Neuron (in vitro differentiated cells): Measurements from ENCODE around the gene CAMTA1.

Experiments
- H2AFZ ChIP-seq: one replicate; pipeline ENCODE4 v1.6.1; 2013; ENCODE audit warnings: low read depth, mild to moderate bottlenecking, inconsistent platforms, low read length, moderate library complexity
- H3K27me3 ChIP-seq: one replicate; pipeline ENCODE4 v1.6.1; 2013; ENCODE audit warnings: low read length; ENCODE audit not compliant: insufficient read depth
- H3K36me3 ChIP-seq: one replicate; pipeline ENCODE4 v1.6.1; 2013; ENCODE audit warnings: low read length; ENCODE audit not compliant: insufficient read depth
- H3K4me1 ChIP-seq: one replicate; pipeline ENCODE4 v1.6.1; 2013; ENCODE audit warnings: low read length; ENCODE audit not compliant: insufficient read depth
- H3K4me3 ChIP-seq: 2 replicates; pipeline ENCODE4 v1.5.1; 2013; ENCODE audit warnings: mild to moderate bottlenecking, low read length, moderate library complexity
- H3K9me3 ChIP-seq: one replicate; pipeline ENCODE4 v1.6.1; 2013; ENCODE audit warnings: low read length

Gene CAMTA1

DNA sequence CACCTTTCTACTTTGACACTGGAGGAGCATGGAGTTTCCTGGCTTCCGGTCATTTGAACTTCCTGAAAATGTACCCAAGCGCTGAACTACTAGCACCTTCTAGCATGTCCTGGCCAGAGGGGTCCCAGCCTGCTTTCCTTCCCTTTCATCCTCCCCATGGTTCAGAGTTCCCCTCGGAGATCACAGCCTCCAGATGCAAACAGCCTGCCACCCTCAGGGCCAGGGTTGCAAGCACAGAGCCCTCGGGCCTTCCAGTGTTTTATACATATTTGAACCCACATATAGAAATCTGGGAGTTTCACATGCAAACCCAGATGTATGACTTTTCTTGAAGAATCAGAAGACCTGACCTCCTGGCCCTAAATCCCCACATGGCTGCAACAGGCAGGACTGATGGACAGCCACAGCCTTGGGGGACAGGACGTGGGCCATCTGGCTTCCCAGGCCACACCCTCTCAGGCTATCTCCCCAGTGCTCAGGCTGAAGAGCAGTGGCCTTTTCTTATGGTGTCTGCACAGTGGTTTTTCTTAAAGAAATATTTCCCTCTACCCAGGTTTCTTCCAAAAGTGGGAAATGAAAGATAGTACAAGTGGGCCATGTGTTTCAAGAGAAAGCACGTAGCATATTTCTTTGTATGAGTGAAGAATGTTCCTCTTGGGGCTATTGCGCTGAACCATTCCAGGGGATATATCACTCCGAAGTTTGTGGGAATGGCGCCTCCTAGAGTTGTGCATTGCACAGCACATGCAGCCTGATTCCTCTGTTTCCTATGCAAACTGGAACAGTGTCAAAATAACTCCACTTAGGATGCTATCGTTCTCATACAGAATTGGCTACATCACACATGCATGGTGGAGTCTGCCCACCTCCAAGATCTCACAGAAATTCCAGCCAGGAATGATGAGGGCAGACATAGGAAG, 753.9 kb downstream of the CAMTA1 start:
- peaks cover 25% of the 10 kb centered on the region for H3K27me3 ChIP-seq
- H3K36me3 ChIP-seq = no peaks in the 10 kb centered on the region
- H3K4me3 ChIP-seq = no peak overlapping the region
- no peak overlapping the region for H2AFZ ChIP-seq
- H3K9me3 ChIP-seq = no peaks in the 10 kb centered on the region
- H3K4me1 ChIP-seq = peaks cover 13% of the 10 kb centered on the region

DNA sequence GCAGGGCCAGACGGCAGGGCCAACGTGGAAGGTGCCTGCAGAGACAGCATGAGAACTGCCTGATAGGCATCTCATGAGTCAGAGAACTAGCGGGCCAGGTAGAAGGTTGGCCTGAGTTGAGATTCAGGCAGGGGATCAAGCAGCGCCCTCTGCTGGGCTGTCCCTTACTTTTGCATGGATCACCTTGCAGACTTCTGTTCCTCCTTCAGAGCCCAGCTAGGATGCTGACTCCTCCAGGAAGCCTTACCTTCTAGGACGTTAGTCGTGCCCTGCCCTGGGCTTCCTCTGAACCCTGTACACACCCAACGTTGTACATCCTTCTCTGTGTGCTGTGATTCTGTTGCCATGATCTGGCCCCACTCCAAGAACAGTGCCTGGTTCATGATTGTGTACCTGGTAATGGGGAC, 754.5 kb downstream of the CAMTA1 start:
- H3K9me3 ChIP-seq = no peaks in the 10 kb centered on the region
- peaks cover 13% of the 10 kb centered on the region for H3K4me1 ChIP-seq
- no peak overlapping the region for H3K4me3 ChIP-seq
- H3K27me3 ChIP-seq = peaks cover 19% of the 10 kb centered on the region
- H2AFZ ChIP-seq = no peak overlapping the region
- no peaks in the 10 kb centered on the region for H3K36me3 ChIP-seq

DNA sequence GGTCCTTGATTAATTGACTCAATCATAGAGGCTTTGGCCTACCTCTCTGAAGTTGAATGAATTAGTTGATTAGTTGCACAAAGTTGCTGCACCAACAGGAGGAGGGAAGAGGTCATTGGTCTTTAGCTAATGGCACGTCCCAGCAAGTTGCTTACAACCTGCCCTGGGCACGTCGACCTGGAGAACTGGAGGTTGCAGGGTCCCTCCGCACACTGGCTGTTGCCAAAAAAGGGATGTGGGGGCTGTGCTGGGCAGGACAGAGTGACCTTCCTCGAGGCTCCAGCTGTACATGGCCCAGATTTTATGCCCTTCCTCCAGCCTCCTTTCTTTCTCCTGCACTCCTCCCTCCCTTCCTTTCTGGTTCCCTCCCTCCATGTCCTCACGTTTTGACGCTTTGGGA, 755.6 kb downstream of the CAMTA1 start:
- Histone ChIP-seq H3K4me3 (no peak overlapping the region), H3K9me3 (no peaks in the 10 kb centered on the region), H3K36me3 (no peaks in the 10 kb centered on the region), H2AFZ (no peak overlapping the region), H3K27me3 (peaks cover 10% of the 10 kb centered on the region), H3K4me1 (peaks cover 12% of the 10 kb centered on the region)

DNA sequence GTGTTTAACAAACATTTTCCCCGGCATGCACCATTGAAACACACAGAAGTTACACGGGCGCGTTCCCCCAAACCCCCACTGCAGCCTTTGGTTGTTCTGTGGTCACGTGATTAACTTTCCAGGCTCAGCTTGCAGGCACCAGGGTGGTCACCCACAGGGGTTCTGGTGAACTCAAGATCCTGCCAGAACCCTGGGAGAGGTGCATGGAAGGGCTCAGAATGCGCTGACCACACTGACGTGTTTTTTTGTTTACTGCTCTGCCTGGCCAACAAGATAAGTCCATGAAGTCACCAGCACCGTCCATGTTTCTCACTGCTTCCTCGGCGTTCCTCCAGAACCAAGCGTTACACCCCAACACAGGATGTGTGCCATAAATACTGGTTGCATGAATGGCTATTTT, 756.4 kb downstream of the CAMTA1 start:
- Histone ChIP-seq H3K27me3 (peaks cover 6% of the 10 kb centered on the region), H3K36me3 (no peaks in the 10 kb centered on the region), H3K4me3 (no peak overlapping the region), H2AFZ (no peak overlapping the region), H3K4me1 (peaks cover 4% of the 10 kb centered on the region), H3K9me3 (no peaks in the 10 kb centered on the region)

DNA sequence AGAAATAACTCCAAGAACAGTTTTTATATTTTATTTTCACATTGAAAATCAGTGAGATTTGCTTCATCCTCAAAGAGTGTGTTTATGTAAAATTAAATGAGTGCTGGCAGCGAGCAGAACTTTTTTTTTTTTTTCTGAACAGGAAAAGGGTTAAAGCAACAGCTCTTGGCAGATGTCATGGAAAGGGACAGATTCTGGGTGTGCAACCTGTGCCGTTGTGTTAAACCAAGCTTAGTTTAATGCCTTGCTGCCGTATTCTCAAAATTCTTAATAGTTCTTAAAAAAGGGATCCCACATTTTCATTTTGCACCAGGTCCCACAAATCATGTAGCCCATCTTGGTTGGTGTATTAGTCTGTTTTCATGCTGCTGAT, 758.5 kb downstream of the CAMTA1 start:
- H3K36me3 ChIP-seq = no peaks in the 10 kb centered on the region
- H3K27me3 ChIP-seq = no peaks in the 10 kb centered on the region
- H2AFZ ChIP-seq = no peak overlapping the region
- H3K9me3 ChIP-seq = no peaks in the 10 kb centered on the region
- H3K4me1 ChIP-seq = peaks cover under 1% of the 10 kb centered on the region
- no peak overlapping the region for H3K4me3 ChIP-seq

DNA sequence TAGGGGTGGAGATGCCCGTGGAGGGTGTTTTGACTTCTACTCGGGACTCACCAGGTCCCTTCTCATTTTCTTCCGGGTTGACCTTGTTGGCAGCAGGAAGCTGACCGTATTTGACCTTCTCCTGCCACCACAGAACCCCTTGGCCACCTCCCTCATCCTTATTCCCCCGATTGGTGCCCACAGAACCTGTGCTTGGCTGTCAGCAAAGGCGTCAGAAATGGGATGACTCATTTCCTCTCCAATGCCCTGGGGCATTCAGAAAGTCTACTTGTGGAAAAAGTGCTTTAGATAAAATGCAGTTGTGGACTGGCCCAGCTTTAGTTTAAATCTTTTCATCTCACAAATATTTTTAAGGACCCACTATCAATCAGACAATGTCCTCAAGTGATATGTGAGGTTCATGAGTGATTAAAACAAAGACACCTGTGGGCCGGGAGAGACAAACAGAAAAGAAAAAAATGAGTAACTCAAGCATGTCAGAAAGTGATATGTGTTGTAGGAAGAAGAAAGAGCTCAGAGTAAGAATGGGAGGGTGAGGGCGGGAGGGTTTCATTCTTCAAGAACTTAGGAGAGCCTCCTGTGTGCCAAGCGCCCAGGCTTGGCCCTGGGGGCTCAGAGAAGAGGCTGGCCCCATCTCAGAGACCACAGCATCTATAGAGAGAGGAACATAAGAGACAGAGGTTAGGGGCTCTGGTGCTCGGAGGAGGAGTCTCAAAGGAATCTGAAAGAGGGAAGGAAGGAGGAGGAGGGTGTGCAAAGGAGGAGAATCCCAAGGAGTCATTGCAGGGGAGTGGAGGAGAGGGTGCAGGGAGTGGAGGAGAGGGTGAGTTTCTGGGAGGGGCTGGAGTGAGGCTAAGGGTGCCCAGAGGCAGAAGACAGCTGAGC, 764.3 kb downstream of the CAMTA1 start:
- Histone ChIP-seq H3K4me1 (no peaks in the 10 kb centered on the region), H3K27me3 (no peaks in the 10 kb centered on the region), H3K9me3 (no peaks in the 10 kb centered on the region), H2AFZ (no peak overlapping the region), H3K36me3 (no peaks in the 10 kb centered on the region), H3K4me3 (no peak overlapping the region)

DNA sequence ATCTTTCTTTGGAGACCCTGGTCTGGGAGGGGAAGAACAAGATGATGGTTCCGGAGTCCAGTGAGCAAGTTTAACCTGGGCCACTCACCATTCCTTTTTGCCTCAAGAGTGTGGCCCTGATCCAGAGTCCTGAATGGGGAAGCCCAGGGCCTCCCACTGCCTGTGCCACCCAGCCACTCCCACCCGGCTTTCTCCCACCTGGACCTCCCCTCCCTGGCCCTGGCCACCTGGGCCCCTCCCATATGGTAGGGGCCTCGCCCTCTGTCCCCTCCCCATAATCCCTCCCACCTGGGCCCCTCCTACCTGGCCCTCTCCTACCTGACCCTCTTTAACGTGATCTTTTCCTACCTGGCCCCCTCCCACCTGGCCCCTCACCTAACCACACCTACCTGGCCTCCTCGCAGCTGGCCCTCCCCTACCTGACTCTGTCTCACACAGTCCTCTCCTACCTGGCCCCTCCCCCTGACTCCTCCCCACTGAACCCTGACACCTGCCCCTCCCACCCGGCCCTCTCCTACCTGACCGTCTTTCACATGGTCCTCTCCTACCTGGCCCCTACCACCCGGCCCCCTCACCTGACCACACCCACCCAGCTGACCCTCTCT, 765.1 kb downstream of the CAMTA1 start:
- H3K27me3 ChIP-seq = no peaks in the 10 kb centered on the region
- no peaks in the 10 kb centered on the region for H3K4me1 ChIP-seq

DNA sequence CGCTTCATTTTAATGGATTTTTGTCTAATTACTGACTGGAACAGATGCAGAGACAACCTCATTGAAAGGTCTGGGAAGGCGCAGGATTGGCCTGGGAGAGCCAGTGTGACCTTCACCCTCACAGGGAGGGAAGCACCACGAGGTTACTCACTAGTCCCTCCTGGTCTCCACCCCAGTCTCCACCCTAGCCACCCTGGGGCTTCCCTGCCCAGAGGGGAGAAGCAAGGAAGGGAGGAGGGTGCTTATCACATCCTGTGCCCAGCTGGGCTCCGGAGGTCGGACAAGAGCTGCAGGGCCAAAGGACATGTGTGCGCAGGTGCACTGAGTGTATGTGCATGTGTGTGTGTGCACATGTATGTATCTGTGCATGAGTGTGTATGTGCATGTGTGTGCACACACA, 765.7 kb downstream of the CAMTA1 start:
- H3K4me1 ChIP-seq = no peaks in the 10 kb centered on the region

More for the DNA sequence above, 765.1 kb downstream of the CAMTA1 start:
- H3K36me3 ChIP-seq = no peaks in the 10 kb centered on the region
- H3K4me3 ChIP-seq = no peak overlapping the region
- H3K9me3 ChIP-seq = no peaks in the 10 kb centered on the region
- no peak overlapping the region for H2AFZ ChIP-seq

DNA sequence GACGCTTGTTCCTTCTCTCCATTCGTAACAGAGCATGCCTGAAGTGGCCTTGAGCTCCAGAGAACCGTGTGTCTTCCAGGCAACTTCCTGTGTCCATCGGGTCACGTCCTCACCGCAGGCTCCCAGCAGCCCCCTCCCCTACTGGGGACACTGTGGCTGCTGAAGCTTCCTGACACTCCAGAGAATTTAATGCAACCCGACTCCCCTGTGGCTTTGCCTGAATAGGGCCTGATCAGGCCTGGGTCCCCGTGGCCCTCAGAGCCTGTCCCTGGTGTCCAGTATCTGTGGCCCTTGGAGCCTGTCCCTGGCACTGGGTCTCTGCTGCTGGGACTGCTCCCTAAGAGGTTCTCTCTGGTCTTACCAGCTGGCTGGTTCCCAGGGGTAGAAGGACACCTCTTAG, 766.2 kb downstream of the CAMTA1 start:
- Histone ChIP-seq H3K9me3 (no peaks in the 10 kb centered on the region), H3K4me3 (no peak overlapping the region), H3K4me1 (no peaks in the 10 kb centered on the region), H2AFZ (no peak overlapping the region), H3K27me3 (peaks cover 7% of the 10 kb centered on the region), H3K36me3 (no peaks in the 10 kb centered on the region)

More for the DNA sequence above, 765.7 kb downstream of the CAMTA1 start:
- Histone ChIP-seq H3K4me3 (no peak overlapping the region), H2AFZ (no peak overlapping the region), H3K9me3 (no peaks in the 10 kb centered on the region), H3K36me3 (no peaks in the 10 kb centered on the region), H3K27me3 (peaks cover 3% of the 10 kb centered on the region)

DNA sequence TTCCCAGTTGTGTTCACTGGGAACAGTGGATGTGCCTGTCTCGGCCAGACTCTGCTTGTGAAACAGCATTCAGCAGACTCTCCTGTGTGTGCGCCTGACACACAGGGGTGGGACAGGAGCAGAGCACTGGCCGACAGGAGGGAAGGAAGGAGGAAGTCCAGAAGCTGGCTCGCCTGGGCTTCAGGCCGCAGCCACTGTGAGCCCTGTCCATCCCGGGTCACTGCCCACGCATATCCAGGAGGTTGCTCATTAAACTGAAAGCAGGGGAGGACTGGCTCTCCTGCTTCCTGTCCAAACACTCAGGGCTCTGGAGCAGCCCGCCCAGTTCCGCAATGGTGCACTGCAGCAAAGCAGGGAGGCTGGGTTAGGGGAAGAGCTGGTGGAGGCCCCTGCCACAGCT, 767.1 kb downstream of the CAMTA1 start:
- Histone ChIP-seq H2AFZ (no peak overlapping the region), H3K27me3 (peaks cover 16% of the 10 kb centered on the region), H3K4me1 (no peaks in the 10 kb centered on the region), H3K4me3 (no peak overlapping the region), H3K9me3 (no peaks in the 10 kb centered on the region), H3K36me3 (no peaks in the 10 kb centered on the region)

DNA sequence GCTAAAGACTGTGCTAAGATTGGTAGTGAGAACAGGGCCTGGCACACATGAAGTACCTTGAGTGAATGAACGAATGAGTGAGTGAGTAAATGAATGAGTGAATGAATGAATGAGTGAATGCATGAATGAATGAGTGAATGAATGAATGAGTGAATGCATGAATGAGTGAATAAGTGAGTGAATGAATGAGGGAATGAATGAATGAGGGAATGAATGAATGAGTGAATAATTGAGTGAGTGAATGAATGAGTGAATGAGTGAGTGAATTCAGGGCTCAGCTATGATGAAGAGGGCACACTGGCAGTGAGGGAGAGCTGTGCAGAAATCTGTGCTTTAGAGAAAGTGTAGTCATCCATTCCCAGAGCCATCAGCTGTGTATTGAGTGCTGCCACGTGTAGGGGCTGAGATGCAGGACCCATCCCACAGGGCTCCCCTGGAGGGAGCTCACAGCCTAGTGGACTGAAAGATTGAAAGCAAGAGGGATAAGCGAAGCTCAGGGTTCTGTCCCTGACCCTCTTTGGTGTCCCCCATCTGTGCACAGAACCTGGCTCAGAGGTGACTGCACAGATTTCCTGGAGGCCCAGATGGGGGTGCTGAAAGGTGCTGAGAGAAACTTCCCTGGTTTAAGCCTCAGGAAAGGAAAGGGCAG, 767.9 kb downstream of the CAMTA1 start:
- Histone ChIP-seq H2AFZ (no peak overlapping the region), H3K4me1 (no peaks in the 10 kb centered on the region), H3K27me3 (peaks cover 22% of the 10 kb centered on the region)

DNA sequence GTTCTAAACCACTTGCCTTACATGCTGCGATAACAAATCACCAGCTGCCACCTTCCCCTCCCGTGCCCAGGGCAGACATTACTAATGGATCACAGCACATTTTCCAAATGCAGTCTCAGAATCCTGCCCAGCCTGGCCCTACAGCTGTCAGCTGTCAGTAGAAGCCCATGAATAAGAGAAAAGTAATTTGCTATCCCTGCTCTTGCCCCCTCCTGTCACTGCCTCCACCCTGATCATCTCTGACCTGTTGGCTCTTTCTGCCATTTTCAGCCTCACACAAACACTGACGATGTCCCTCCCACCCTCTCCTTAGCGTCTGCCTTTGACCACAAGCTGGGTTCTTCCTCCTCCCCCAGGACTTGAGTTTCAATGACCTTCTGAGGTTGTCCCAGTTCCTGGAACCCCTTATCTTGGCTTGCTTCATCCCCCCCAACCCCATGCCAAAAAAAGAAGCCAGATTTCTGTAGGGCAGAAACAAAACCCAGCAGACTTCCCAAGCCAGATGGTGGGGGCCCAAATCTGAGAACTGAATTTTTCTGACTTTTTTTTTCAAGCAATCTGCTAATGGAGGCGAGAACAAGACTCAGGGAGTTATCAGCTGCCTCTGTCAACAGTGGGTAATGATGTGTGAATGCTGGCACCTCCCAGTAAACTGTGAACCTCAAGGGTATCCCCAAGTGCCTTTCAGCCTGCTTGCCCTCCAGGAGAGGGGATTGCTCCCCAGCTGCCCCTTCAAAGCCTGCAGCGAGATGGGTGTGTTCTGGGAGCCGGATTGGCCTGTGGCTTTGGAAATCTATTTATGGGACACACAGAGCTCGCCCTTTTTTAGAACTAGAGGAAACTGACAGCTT, 769.4 kb downstream of the CAMTA1 start:
- Histone ChIP-seq H3K4me3 (no peak overlapping the region), H3K36me3 (no peaks in the 10 kb centered on the region), H3K27me3 (peaks cover 32% of the 10 kb centered on the region), H3K4me1 (no peaks in the 10 kb centered on the region), H2AFZ (no peak overlapping the region), H3K9me3 (no peaks in the 10 kb centered on the region)

More for the DNA sequence above, 767.9 kb downstream of the CAMTA1 start:
- H3K36me3 ChIP-seq = no peaks in the 10 kb centered on the region
- no peaks in the 10 kb centered on the region for H3K9me3 ChIP-seq
- H3K4me3 ChIP-seq = no peak overlapping the region
